B cell (primary cell): Measurements from ENCODE around the gene CHTF8. TPM values are rescaled to one million over a fixed set of nuclear protein-coding genes. Genes with fewer than 3 reads are reported as not detected.
"Not testable (repeated sequence)": the region's sequence is repeated elsewhere in the genome, so short reads cannot be mapped to it uniquely, and the experiment has no call there.

Experiments used
- ATAC-seq: fragments of 200-7000 bp; cut with Tn5 transposase; one replicate; pipeline ENCODE4 v1.10.0; 2021; ENCODE audit warnings: low read depth, mild to moderate bottlenecking, moderate number of reproducible peaks, moderate library complexity
- CTCF ChIA-PET: fragments of 350-600 bp; sonication (Branson Sonifier 250); formaldehyde crosslinking; loops from one replicate; lab custom pipeline; 2021; ENCODE audit warnings: antibody characterized with exemption, inconsistent platforms; lab: Charles Lee
- POLR2A ChIA-PET: fragments of 350-600 bp; sonication (Branson Sonifier 250); formaldehyde crosslinking; loops from one replicate; lab custom pipeline; 2021; ENCODE audit warnings: antibody characterized with exemption; lab: Charles Lee
- DNase-seq: peaks from one replicate; pipeline ENCODE4 v3.0.0; 2013
- H2AFZ ChIP-seq: 2 replicates; pipeline ENCODE4 v1.6.1; 2012; ENCODE audit warnings: mild to moderate bottlenecking, low read depth, low read length; ENCODE audit not compliant: insufficient read depth, poor library complexity, severe bottlenecking
- H3K27ac ChIP-seq, 2 donors: 1 replicate in 1 of 2; 2 replicates in 1 of 2; pipeline ENCODE4 v1.5.1; 2012 to 2013; ENCODE audit warnings: low read length in 2 of 2, mild to moderate bottlenecking in 2 of 2, moderate library complexity in 1 of 2
- H3K27me3 ChIP-seq, 4 experiments: fragments of 200-600 bp in 1 of 4; sonication (generic) in 1 of 4; replicated peaks in 1 of 4; 1 replicate in 2 of 4; 2 replicates in 2 of 4; pipeline versions ENCODE4 v1.6.1 to v1.7.0; 2013 to 2016; ENCODE audit warnings: low read length in 3 of 4, mild to moderate bottlenecking in 2 of 4, mixed read lengths in 1 of 4, moderate library complexity in 1 of 4; ENCODE audit not compliant: insufficient read depth in 4 of 4, control insufficient read depth in 3 of 4; ENCODE audit errors: control extremely low read depth in 1 of 4
- H3K36me3 ChIP-seq, 2 experiments: replicated peaks in 1 of 2; 1 replicate in 1 of 2; 2 replicates in 1 of 2; pipeline versions ENCODE4 v1.6.1 to v1.7.1; 2013; ENCODE audit warnings: low read length in 1 of 2; ENCODE audit not compliant: insufficient read depth in 2 of 2, control insufficient read depth in 1 of 2; ENCODE audit errors: control extremely low read depth in 1 of 2, extremely low read depth in 1 of 2
- H3K4me1 ChIP-seq, 2 donors: fragments of 200-600 bp in 1 of 2; sonication (generic) in 1 of 2; 1 replicate in 1 of 2; 2 replicates in 1 of 2; pipeline versions ENCODE4 v1.5.1 to v1.6.1; 2013 to 2017; ENCODE audit warnings: low read length in 2 of 2; ENCODE audit not compliant: control insufficient read depth in 2 of 2, insufficient read depth in 2 of 2
- H3K4me2 ChIP-seq: replicated peaks from 2 replicates; pipeline ENCODE3; 2012; ENCODE audit warnings: mild to moderate bottlenecking, low read depth, low read length; ENCODE audit not compliant: poor library complexity, severe bottlenecking
- H3K4me3 ChIP-seq, 5 experiments: fragments of 200-600 bp in 1 of 5; sonication (generic) in 1 of 5; 1 replicate in 3 of 5; 2 replicates in 2 of 5; pipeline versions ENCODE4 v1.5.1 to v1.7.0; 2011 to 2016; ENCODE audit warnings: low read length in 4 of 5, mild to moderate bottlenecking in 4 of 5, low read depth in 2 of 5, control low read depth in 1 of 5, moderate library complexity in 1 of 5; ENCODE audit not compliant: insufficient read depth in 1 of 5; ENCODE audit errors: control extremely low read depth in 1 of 5, extremely low read depth in 1 of 5
- H3K79me2 ChIP-seq: fragments of 200-600 bp; sonication (generic); one replicate; pipeline ENCODE4 v1.6.0; 2016; ENCODE audit warnings: low read length; ENCODE audit not compliant: control insufficient read depth, insufficient read depth
- H3K9ac ChIP-seq: fragments of 200-600 bp; sonication (generic); 2 replicates; pipeline ENCODE4 v1.6.1; 2017; ENCODE audit warnings: mild to moderate bottlenecking, low read length, moderate library complexity
- H3K9me3 ChIP-seq, 3 donors: one replicate each; pipeline versions ENCODE4 v1.6.1 to v1.7.1; 2013; ENCODE audit warnings: low read length in 2 of 3; ENCODE audit not compliant: control insufficient read depth in 2 of 3, insufficient read depth in 1 of 3; ENCODE audit errors: control extremely low read depth in 1 of 3
- H4K20me1 ChIP-seq: 2 replicates; pipeline ENCODE4 v1.6.0; 2012; ENCODE audit warnings: mild to moderate bottlenecking, low read length; ENCODE audit not compliant: insufficient read depth, control insufficient read depth, poor library complexity, severe bottlenecking
- H3K27ac Mint-ChIP-seq: one replicate; pipeline ENCODE4 v1.8.0; 2021; ENCODE audit warnings: mixed read lengths
- H3K27me3 Mint-ChIP-seq: one replicate; pipeline ENCODE4 v1.8.0; 2021; ENCODE audit warnings: mixed read lengths
- H3K4me1 Mint-ChIP-seq: one replicate; pipeline ENCODE4 v1.8.0; 2021; ENCODE audit warnings: mixed read lengths
- H3K4me3 Mint-ChIP-seq: one replicate; pipeline ENCODE4 v1.8.0; 2021; ENCODE audit warnings: mixed read lengths
- H3K9me3 Mint-ChIP-seq: one replicate; pipeline ENCODE4 v1.8.0; 2022; ENCODE audit warnings: mixed read lengths; ENCODE audit not compliant: insufficient read depth
- EZH2 ChIP-seq: IDR thresholded peaks from 2 replicates; pipeline ENCODE4 v1.6.1; 2012; ENCODE audit warnings: borderline replicate concordance, low read depth, mild to moderate bottlenecking, moderate library complexity, low read length; ENCODE audit not compliant: insufficient read depth, poor library complexity, severe bottlenecking
- WGBS: methylation state at CpG from one replicate; pipeline ENCODE4 v1.1.5; 2013; ENCODE audit warnings: missing lambda C conversion rate; ENCODE audit not compliant: insufficient coverage; 5-methylcytosine and 5-hydroxymethylcytosine counted together
- intact Hi-C: fragments of 100-400 bp; cut with micrococcal nuclease; formaldehyde crosslinking; loops from one replicate; pipeline ENCODE4 v1.10.0; 2022
- polyA plus RNA-seq: library from polyadenylated mRNA; depleted of rRNA; stranded (reverse); fragments of >200 nt; gene quantifications from 2 replicates; pipeline ENCODE4 v1.2.3, GENCODE V29; 2012
- total RNA-seq, 2 donors: library from RNA; stranded (reverse); fragments of 120-200 nt in 1 of 2; gene quantifications; 1 replicate in 1 of 2; 2 replicates in 1 of 2; pipeline versions ENCODE4 v1.2.3 to v1.2.4, GENCODE V29; 2013 to 2022
- TF ChIP-seq, protein P1 (sequence below): fragments of 200-600 bp; IDR thresholded peaks from one replicate; pipeline ENCODE4 v1.8.0; 2022; ENCODE audit warnings: antibody characterized with exemption, mild to moderate bottlenecking

The CHTF8 gene
- total and polyA plus RNA-seq, 2 donors (not counting 1 experiment from before 2014, with no cell fraction given) = 65.0 to 112 TPM

DNA sequence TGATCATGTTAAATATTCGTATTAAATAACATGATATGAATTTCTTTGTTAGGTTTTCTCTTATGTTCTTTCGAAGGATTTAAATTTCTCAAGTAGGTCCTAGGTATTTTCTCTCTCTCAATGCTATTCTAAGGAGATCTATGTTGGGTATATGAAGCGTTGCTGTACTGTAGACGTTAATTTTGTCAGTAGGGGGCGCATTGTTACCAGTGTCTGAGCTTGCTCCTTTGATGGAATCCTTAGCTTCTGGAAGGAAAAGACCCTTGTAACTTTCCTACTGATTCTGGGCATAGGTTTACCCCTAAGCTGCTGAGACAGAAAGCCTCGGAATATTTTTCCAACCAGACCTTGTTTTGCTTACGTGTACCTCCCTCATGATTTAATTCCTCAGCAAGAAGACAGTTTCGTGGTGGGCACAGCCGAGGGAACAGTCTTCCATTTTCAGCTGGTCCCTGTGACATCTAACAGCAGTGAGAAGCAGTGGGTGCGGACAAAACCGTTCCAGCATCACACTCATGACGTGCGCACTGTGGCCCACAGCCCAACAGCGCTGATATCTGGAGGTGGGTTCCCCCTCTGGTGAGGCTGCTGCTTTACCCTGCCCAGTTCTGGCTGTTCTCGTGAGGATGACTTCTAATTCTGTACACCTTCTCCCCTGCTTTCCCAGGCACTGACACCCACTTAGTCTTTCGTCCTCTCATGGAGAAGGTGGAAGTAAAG, 17.9 kb upstream of the CHTF8 start:
- Histone ChIP-seq H3K36me3 (peaks cover 3 to 51% of the 10 kb centered on the region in 2 experiments), H3K79me2 (peaks cover 3% of the 10 kb centered on the region), H3K9ac (no peak overlapping the region), H3K4me3 (no peak overlapping the region), H3K27me3 (no peaks in the 10 kb centered on the region), H2AFZ (no peak overlapping the region), H3K9me3 (no peaks in the 10 kb centered on the region), H4K20me1 (no peaks in the 10 kb centered on the region), H3K4me1 (no peaks in the 10 kb centered on the region), H3K27ac (no peak overlapping the region), H3K4me2 (no peak overlapping the region)
- H3K9me3 Mint-ChIP-seq = no peaks in the 10 kb centered on the region
- H3K4me3 Mint-ChIP-seq = no peak overlapping the region
- intact Hi-C loops = loop anchor here (1.0 to 5.0 kb wide), 2 partner anchors 37 to 137 kb away; partner anchors contain the start of gene SNTB2
- ATAC-seq = peak; percentile 71
- peak; percentile 79 for DNase-seq
- no peak overlapping the region for H3K27ac Mint-ChIP-seq
- 74% methylated on average over 10 of the region's 16 CpGs for WGBS
- CTCF ChIA-PET = interaction anchor here (0.6 to 9.4 kb wide), 34 partner anchors 8 to 622 kb away, joined by 3 to 314 read pairs (median 3); partner anchors contain the start of genes CHTF8, SNTB2, UTP4 and VPS4A
- no peak for TF ChIP-seq EZH2
- TF ChIP-seq, protein P1, sequence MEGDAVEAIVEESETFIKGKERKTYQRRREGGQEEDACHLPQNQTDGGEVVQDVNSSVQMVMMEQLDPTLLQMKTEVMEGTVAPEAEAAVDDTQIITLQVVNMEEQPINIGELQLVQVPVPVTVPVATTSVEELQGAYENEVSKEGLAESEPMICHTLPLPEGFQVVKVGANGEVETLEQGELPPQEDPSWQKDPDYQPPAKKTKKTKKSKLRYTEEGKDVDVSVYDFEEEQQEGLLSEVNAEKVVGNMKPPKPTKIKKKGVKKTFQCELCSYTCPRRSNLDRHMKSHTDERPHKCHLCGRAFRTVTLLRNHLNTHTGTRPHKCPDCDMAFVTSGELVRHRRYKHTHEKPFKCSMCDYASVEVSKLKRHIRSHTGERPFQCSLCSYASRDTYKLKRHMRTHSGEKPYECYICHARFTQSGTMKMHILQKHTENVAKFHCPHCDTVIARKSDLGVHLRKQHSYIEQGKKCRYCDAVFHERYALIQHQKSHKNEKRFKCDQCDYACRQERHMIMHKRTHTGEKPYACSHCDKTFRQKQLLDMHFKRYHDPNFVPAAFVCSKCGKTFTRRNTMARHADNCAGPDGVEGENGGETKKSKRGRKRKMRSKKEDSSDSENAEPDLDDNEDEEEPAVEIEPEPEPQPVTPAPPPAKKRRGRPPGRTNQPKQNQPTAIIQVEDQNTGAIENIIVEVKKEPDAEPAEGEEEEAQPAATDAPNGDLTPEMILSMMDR = peak; percentile 84
- no peaks in the 10 kb centered on the region for H3K4me1 Mint-ChIP-seq
- POLR2A ChIA-PET = interaction anchor here (0.8 to 0.9 kb wide), 3 partner anchors 11 to 136 kb away, joined by 3 to 4 read pairs (median 4); partner anchors contain the start of gene SNTB2
- H3K27me3 Mint-ChIP-seq = no peaks in the 10 kb centered on the region

- not testable (repeated sequence) for H3K27ac ChIP-seq, H3K9ac ChIP-seq, H3K4me1 ChIP-seq, H3K4me3 Mint-ChIP-seq, H3K4me1 Mint-ChIP-seq, H3K4me2 ChIP-seq, DNase-seq, H2AFZ ChIP-seq, H3K27me3 ChIP-seq, H3K27me3 Mint-ChIP-seq, H3K9me3 Mint-ChIP-seq, H4K20me1 ChIP-seq, H3K4me3 ChIP-seq, ATAC-seq, H3K9me3 ChIP-seq, H3K79me2 ChIP-seq, H3K27ac Mint-ChIP-seq
- WGBS = 94% methylated on average over 9 of the region's 9 CpGs
- intact Hi-C loops = loop anchor here (1.0 to 5.0 kb wide), 2 partner anchors 38 to 138 kb away; partner anchors contain the start of gene SNTB2
- CTCF ChIA-PET = interaction anchor here (1.0 to 9.4 kb wide), 22 partner anchors 9 to 622 kb away, joined by 3 to 314 read pairs (median 4); partner anchors contain the start of genes SNTB2 and VPS4A
- peaks cover 3 to 48% of the 10 kb centered on the region in 2 experiments for H3K36me3 ChIP-seq
- POLR2A ChIA-PET = interaction anchor here (0.9 kb wide), 1 partner anchor 37 kb away, joined by 3 read pairs; the partner anchor contains the start of gene SNTB2
These were observed 17.2 kb upstream of the CHTF8 start for GRCh38 chr16:69149621-69150020.
